HepG2 (cell line): Measurements from ENCODE around the gene CES3. TPM values are rescaled to one million over a fixed set of nuclear protein-coding genes. Genes with fewer than 3 reads are reported as not detected.

Experiments used
- ASH2L ChIP-seq: fragments of 300-600, 200-600 bp; sonication (generic); IDR thresholded peaks from 2 replicates; pipeline ENCODE4 v1.7.0; 2017; ENCODE audit warnings: low read depth, mild to moderate bottlenecking, moderate library complexity, mixed read lengths, low read length; ENCODE audit not compliant: insufficient read length
- ATF2 ChIP-seq: sonication (generic); formaldehyde crosslinking; IDR thresholded peaks from 2 replicates; pipeline ENCODE4 v1.4.0; 2020; ENCODE audit warnings: missing genetic modification reagents
- BHLHE40 ChIP-seq: IDR thresholded peaks from 2 replicates; pipeline ENCODE4 v1.6.1; 2011; ENCODE audit warnings: low read length, improper control_type of control experiment
- CBX2 ChIP-seq, 2 experiments: fragments of 200-600 bp in 1 of 2; sonication (generic); formaldehyde crosslinking in 1 of 2; IDR thresholded peaks; 2 replicates each; pipeline versions ENCODE4 v1.7.0 to v1.8.1; 2018 to 2022; ENCODE audit warnings: low read depth in 2 of 2, low read length in 1 of 2, mild to moderate bottlenecking in 1 of 2, missing genetic modification reagents in 1 of 2
- CENPBD1 ChIP-seq: sonication (generic); formaldehyde crosslinking; IDR thresholded peaks from 2 replicates; pipeline ENCODE4 v1.8.0; 2022; ENCODE audit warnings: missing genetic modification reagents, low read depth, mild to moderate bottlenecking, borderline replicate concordance
- CREM ChIP-seq, 2 experiments: sonication (generic) in 1 of 2; formaldehyde crosslinking in 1 of 2; IDR thresholded peaks; 2 replicates each; pipeline versions ENCODE4 v1.4.0 to v1.6.1; 2016 to 2020; ENCODE audit warnings: antibody characterized with exemption in 1 of 2, mild to moderate bottlenecking in 1 of 2, missing genetic modification reagents in 1 of 2
- ERF ChIP-seq: IDR thresholded peaks from 2 replicates; pipeline ENCODE4 v1.6.1; 2018; ENCODE audit warnings: missing biosample characterization, missing genetic modification reagents
- HINFP ChIP-seq: sonication (generic); formaldehyde crosslinking; IDR thresholded peaks from 2 replicates; pipeline ENCODE4 v1.4.0; 2020; ENCODE audit warnings: low read depth, mild to moderate bottlenecking, missing genetic modification reagents
- MLLT10 ChIP-seq: sonication (generic); formaldehyde crosslinking; IDR thresholded peaks from 2 replicates; pipeline ENCODE4 v1.4.0; 2020; ENCODE audit warnings: missing genetic modification reagents
- MZF1 ChIP-seq: sonication (generic); formaldehyde crosslinking; IDR thresholded peaks from 2 replicates; pipeline ENCODE4 v1.8.1; 2023; ENCODE audit warnings: mild to moderate bottlenecking, missing genetic modification reagents, borderline replicate concordance
- RARA ChIP-seq: IDR thresholded peaks from 2 replicates; pipeline ENCODE4 v1.6.1; 2016; ENCODE audit warnings: missing genetic modification reagents, missing compliant biosample characterization
- RBAK ChIP-seq: sonication (generic); formaldehyde crosslinking; IDR thresholded peaks from 2 replicates; pipeline ENCODE4 v1.5.1; 2020; ENCODE audit warnings: mild to moderate bottlenecking, missing genetic modification reagents
- TBL1XR1 ChIP-seq: fragments of 150-350 bp; IDR thresholded peaks from 2 replicates; pipeline ENCODE4 v1.6.1; 2014; ENCODE audit warnings: borderline replicate concordance, low read length; ENCODE audit not compliant: partially characterized antibody
- ZNF101 ChIP-seq: sonication (generic); formaldehyde crosslinking; IDR thresholded peaks from 2 replicates; pipeline ENCODE4 v1.4.0; 2020; ENCODE audit warnings: mild to moderate bottlenecking, low read depth, missing genetic modification reagents, borderline replicate concordance
- ZNF121 ChIP-seq: sonication (generic); formaldehyde crosslinking; IDR thresholded peaks from 2 replicates; pipeline ENCODE4 v1.5.0; 2020; ENCODE audit warnings: mild to moderate bottlenecking, missing genetic modification reagents
- ZNF383 ChIP-seq: sonication (generic); formaldehyde crosslinking; IDR thresholded peaks from 2 replicates; pipeline ENCODE4 v1.4.0; 2020; ENCODE audit warnings: missing genetic modification reagents, mild to moderate bottlenecking, borderline replicate concordance
- ZNF530 ChIP-seq: sonication (generic); formaldehyde crosslinking; IDR thresholded peaks from 2 replicates; pipeline ENCODE4 v1.5.0; 2020; ENCODE audit warnings: low read depth, mild to moderate bottlenecking, missing genetic modification reagents
- ZNF766 ChIP-seq: sonication (generic); formaldehyde crosslinking; IDR thresholded peaks from 2 replicates; pipeline ENCODE4 v1.5.0; 2020; ENCODE audit warnings: missing genetic modification reagents, borderline replicate concordance
- ZNF770 ChIP-seq: sonication (generic); formaldehyde crosslinking; IDR thresholded peaks from 2 replicates; pipeline ENCODE4 v1.5.0; 2020; ENCODE audit warnings: mild to moderate bottlenecking, missing genetic modification reagents
- ZNF775 ChIP-seq: sonication (generic); formaldehyde crosslinking; IDR thresholded peaks from 2 replicates; pipeline ENCODE4 v1.4.0; 2020; ENCODE audit warnings: missing genetic modification reagents, mild to moderate bottlenecking, moderate library complexity, borderline replicate concordance
- ZNF776 ChIP-seq: sonication (generic); formaldehyde crosslinking; IDR thresholded peaks from 2 replicates; pipeline ENCODE4 v1.4.0; 2020; ENCODE audit warnings: mild to moderate bottlenecking, missing genetic modification reagents
- polyA plus RNA-seq, 8 experiments: library from polyadenylated mRNA; depleted of rRNA in 3 of 8; stranded (reverse) in 7 of 8; unstranded in 1 of 8; fragments of >200 nt; fragmentation: Illumina TruSeq in 4 of 8; extraction: Trizol in 4 of 8; gene quantifications; 2 replicates each; pipeline versions ENCODE4 v1.2.1 to v1.2.3, GENCODE V29; 2011 to 2016; ENCODE audit warnings: low read depth in 4 of 8, missing spikeins in 1 of 8, mixed read lengths in 1 of 8; ENCODE audit not compliant: insufficient read depth in 1 of 8
- total RNA-seq, 5 experiments: library from RNA; depleted of rRNA; stranded (reverse); fragments of >200 nt; fragmentation: Illumina TruSeq; extraction: Trizol; gene quantifications; 2 replicates each; pipeline ENCODE4 v1.2.3, GENCODE V29; 2016; ENCODE audit warnings: low read depth in 1 of 5
- TF ChIP-seq, protein P1 (sequence below): sonication (generic); formaldehyde crosslinking; IDR thresholded peaks from 2 replicates; pipeline ENCODE4 v1.4.0; 2020; ENCODE audit warnings: missing genetic modification reagents

The CES3 gene
- total and polyA plus RNA-seq, 2 of the 13 experiments (the other 11 are each of a cell fraction or from before 2014, with no cell fraction given): 6.6 to 17.4 TPM

DNA sequence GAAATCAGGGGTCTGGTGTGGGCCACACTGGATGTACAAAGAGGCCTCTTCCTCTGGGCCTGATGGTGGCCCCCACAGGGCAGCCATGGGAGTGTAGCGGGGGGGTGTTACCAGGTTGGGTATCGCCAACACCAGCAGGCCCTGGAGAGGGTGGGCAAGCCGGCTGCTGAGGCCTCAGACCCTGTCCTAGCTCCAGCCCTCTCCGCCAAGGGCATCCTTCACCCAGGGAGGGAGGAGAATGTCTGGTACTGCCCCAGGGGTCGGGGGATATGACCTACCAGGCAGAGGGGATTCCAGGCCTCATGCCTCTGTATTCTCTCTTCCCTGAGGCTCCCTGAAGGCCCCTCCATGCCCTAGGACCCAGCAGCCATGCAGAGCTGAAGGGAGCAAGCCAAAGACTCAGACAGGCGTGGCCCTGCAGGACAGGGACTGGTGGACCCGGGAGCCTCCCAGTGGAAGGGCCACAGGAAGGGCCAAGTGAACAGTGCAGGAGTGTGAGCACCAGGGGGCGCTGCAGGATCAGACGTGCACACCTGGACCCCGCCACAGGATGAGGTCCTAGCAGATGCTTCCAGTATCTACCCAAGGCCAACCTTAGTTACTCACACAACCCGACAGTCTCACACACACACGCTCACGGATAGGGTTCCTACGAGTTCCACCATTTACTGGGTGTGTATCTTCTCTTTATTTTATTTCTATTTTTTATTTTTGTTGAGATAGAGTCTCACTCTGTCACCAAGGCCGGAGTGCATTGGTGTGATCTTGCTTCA, 16.5 kb downstream of the CES3 start (continued):
- TF ChIP-seq, protein P1, sequence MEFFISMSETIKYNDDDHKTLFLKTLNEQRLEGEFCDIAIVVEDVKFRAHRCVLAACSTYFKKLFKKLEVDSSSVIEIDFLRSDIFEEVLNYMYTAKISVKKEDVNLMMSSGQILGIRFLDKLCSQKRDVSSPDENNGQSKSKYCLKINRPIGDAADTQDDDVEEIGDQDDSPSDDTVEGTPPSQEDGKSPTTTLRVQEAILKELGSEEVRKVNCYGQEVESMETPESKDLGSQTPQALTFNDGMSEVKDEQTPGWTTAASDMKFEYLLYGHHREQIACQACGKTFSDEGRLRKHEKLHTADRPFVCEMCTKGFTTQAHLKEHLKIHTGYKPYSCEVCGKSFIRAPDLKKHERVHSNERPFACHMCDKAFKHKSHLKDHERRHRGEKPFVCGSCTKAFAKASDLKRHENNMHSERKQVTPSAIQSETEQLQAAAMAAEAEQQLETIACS (CRISPR knock-in tag): no peak
- TF ChIP-seq BHLHE40: peak; percentile 25; the same call in 1 of the 2 replicates
- no peak for TF ChIP-seq MZF1 (CRISPR knock-in tag)
- TF ChIP-seq ZNF775 (CRISPR knock-in tag): no peak
- no peak for TF ChIP-seq ZNF530 (CRISPR knock-in tag)
- TF ChIP-seq RARA (CRISPR knock-in tag): peak; percentile 55; the same call in 1 of the 2 replicates
- TF ChIP-seq ZNF383 (CRISPR knock-in tag): no peak
- peak; percentile 94 for TF ChIP-seq ERF (CRISPR knock-in tag)
- TF ChIP-seq CREM (IDR thresholded peaks at IDR 0.05): no peak
- TF ChIP-seq CREM (CRISPR knock-in tag; IDR thresholded peaks at IDR 0.05): no peak
- no peak for TF ChIP-seq ASH2L
- TF ChIP-seq HINFP (CRISPR knock-in tag): peak; percentile 84; the same call in 1 of the 2 replicates
- peak; percentile 42 for TF ChIP-seq TBL1XR1
- peak; percentile 75; the same call in 1 of the 2 replicates for TF ChIP-seq ATF2 (CRISPR knock-in tag)
- TF ChIP-seq ZNF766 (CRISPR knock-in tag): no peak
- no peak for TF ChIP-seq RBAK (CRISPR knock-in tag)
- TF ChIP-seq ZNF121: no peak
- TF ChIP-seq ZNF776 (CRISPR knock-in tag): 0 out of 2 replicates have a peak, but pooled peaks have one; percentile 9
- TF ChIP-seq CBX2 (IDR thresholded peaks at IDR 0.05; ENCODE audit: low read depth, low read length): no peak
- no peak for TF ChIP-seq CBX2 (CRISPR knock-in tag; IDR thresholded peaks at IDR 0.05; ENCODE audit: low read depth)
- TF ChIP-seq ZNF101 (CRISPR knock-in tag): no peak
- no peak for TF ChIP-seq MLLT10
- no peak for TF ChIP-seq ZNF770 (CRISPR knock-in tag)
- 0 out of 2 replicates have a peak, but pooled peaks have one; percentile 38 for TF ChIP-seq CENPBD1 (CRISPR knock-in tag)
